BLaER1 (cell line): ENCODE data around the gene KLF13.
A peak's percentile ranks its signal among the peaks of the same experiment; 100 is the strongest.

Source experiments
- H3K27ac ChIP-seq: shearing (Covaris generic); formaldehyde crosslinking; 2 replicates; pipeline ENCODE4 v1.8.1; 2022
- H3K27me3 ChIP-seq: shearing (Covaris generic); formaldehyde crosslinking; 2 replicates; pipeline ENCODE4 v1.8.1; 2022
- H3K36me3 ChIP-seq: shearing (Covaris generic); formaldehyde crosslinking; 2 replicates; pipeline ENCODE4 v1.8.1; 2022
- H3K4me1 ChIP-seq: shearing (Covaris generic); formaldehyde crosslinking; 2 replicates; pipeline ENCODE4 v1.8.1; 2022
- H3K4me2 ChIP-seq: shearing (Covaris generic); formaldehyde crosslinking; 2 replicates; pipeline ENCODE4 v1.8.1; 2022
- H3K4me3 ChIP-seq: shearing (Covaris generic); formaldehyde crosslinking; 2 replicates; pipeline ENCODE4 v1.8.1; 2022
- H3K9ac ChIP-seq: shearing (Covaris generic); formaldehyde crosslinking; 2 replicates; pipeline ENCODE4 v1.8.1; 2022
- H3K9me3 ChIP-seq: shearing (Covaris generic); formaldehyde crosslinking; 2 replicates; pipeline ENCODE4 v1.8.1; 2022
- H4K20me1 ChIP-seq: shearing (Covaris generic); formaldehyde crosslinking; 2 replicates; pipeline ENCODE4 v1.8.1; 2022
- Cebpa-rat ChIP-seq: shearing (Covaris generic); IDR thresholded peaks from 2 replicates; pipeline ENCODE4 v1.8.1; 2022

KLF13 gene

DNA sequence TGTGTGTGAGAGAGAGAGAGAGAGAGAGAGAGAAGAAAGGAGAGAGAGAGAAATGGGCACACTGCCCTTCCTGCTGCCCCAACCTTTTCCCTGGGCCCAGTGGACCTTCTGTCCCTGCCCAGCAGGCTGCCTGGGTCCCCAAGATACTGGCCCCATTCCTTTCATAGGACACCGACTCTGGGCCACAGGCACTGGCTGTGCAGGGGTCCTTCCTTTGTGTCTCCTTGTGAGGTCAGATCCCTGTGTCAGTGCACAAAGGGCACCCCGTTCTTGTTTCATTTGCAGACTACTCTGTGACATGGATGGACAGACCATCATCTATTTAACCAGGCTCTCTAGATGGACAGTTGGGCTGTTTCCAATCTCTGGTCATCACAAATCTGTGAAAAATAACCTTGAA lies 21.3 kb upstream of the KLF13 start:
- Histone ChIP-seq H3K4me3 (no peak overlapping the region), H3K9ac (no peak overlapping the region), H3K4me2 (peak overlapping the region; percentile 81), H3K4me1 (peaks cover 100% of the 10 kb centered on the region), H3K27me3 (no peaks in the 10 kb centered on the region), H3K36me3 (no peaks in the 10 kb centered on the region), H3K27ac (peak overlapping the region; percentile 55), H3K9me3 (no peaks in the 10 kb centered on the region), H4K20me1 (no peaks in the 10 kb centered on the region)
- TF ChIP-seq Cebpa-rat: no peak

- Histone ChIP-seq H3K9ac (peak overlapping the region; percentile 49), H3K4me2 (peak overlapping the region; percentile 81), H3K27ac (peak overlapping the region; percentile 86), H3K9me3 (no peaks in the 10 kb centered on the region), H4K20me1 (no peaks in the 10 kb centered on the region), H3K4me1 (peaks cover 98% of the 10 kb centered on the region), H3K27me3 (no peaks in the 10 kb centered on the region), H3K36me3 (no peaks in the 10 kb centered on the region), H3K4me3 (no peak overlapping the region)
- no peak for TF ChIP-seq Cebpa-rat
Measured at GRCh38 chr15:31305796-31306425, 20.7 kb upstream of the KLF13 start.

DNA sequence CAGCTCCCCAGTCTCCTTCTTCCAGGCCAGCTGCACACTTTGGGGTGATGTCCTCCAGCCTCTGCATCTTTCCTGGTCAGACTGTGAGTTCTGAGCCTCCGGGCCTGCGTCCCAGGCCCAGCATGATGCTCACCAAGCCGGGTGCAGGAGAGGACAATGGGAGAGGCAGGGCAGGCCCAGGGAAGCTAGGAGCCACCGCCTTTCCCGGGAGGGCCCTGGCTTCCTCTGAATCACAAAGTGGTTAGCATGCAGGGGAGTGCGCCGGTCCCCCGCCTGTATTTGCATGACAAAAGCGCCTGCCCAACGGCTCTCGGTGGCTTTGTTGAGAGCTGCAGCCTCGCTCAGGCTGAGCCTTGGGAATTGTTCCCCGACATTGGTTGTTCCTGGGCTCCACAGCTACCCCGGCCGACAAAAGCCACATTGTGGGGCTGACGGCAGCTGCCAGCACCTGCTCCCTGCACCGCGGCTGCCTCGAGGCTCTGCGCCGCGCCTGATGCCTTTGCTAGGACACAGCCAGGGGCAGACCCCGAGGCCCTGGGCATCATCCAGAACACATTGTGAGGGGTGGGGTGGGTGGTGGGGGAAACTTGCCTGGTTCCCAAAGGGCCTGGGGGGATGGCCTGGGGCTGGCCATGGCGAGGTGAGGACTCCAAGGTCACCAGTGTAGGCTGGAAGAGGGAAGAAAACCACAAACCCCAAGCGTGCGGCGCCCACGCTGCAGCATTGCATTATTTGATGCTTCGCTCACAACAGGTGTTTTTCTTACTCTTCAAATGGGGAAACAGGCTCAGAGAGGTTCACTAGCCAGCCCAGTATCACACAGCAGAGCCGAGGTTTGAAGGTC lies 20.0 kb upstream of the KLF13 start:
- no peak for TF ChIP-seq Cebpa-rat
- Histone ChIP-seq H4K20me1 (no peaks in the 10 kb centered on the region), H3K4me2 (peak overlapping the region; percentile 81), H3K9ac (peak overlapping the region; percentile 60), H3K36me3 (no peaks in the 10 kb centered on the region), H3K27me3 (no peaks in the 10 kb centered on the region), H3K9me3 (no peaks in the 10 kb centered on the region), H3K4me3 (peak overlapping the region; percentile 37), H3K4me1 (peaks cover 91% of the 10 kb centered on the region), H3K27ac (peak overlapping the region; percentile 86)

- Histone ChIP-seq H3K27me3 (no peaks in the 10 kb centered on the region), H3K36me3 (no peaks in the 10 kb centered on the region), H3K4me3 (peak overlapping the region; percentile 37), H3K9ac (peak overlapping the region; percentile 60; the same call in 1 of the 2 replicates), H3K4me1 (peaks cover 82% of the 10 kb centered on the region), H3K9me3 (no peaks in the 10 kb centered on the region), H3K27ac (peak overlapping the region; percentile 86), H4K20me1 (no peaks in the 10 kb centered on the region), H3K4me2 (peak overlapping the region; percentile 81)
- TF ChIP-seq Cebpa-rat: no peak
Measured at GRCh38 chr15:31307270-31308184, 19.1 kb upstream of the KLF13 start.

DNA sequence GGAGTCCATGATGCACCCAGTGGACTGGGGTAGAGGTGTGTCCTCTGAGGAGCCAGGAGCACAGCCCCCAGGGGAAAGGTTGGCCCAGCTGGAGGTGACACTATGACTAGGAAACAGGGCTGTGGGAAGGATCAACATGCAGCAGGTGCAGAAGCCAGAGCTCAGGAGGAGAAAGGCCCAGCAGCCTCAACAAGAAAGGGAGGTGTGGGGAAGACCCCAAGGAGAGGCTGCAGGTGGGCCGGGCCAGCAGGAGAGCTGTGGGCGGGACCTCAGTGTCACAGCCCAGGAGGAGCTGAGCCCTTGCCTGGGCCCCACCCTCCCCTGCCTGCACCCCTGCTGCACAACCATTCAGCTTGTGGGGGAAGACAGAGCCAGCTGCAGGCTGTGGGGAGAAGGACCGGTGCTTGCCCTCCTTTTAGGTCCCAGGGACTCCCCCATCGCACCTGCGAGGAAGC lies 18.4 kb upstream of the KLF13 start:
- peak overlapping the region; percentile 86 for H3K27ac ChIP-seq
- no peaks in the 10 kb centered on the region for H3K36me3 ChIP-seq
- H3K27me3 ChIP-seq: no peaks in the 10 kb centered on the region
- H3K4me1 ChIP-seq: peaks cover 75% of the 10 kb centered on the region
- H4K20me1 ChIP-seq: no peaks in the 10 kb centered on the region
- peak overlapping the region; percentile 81 for H3K4me2 ChIP-seq
- no peak for TF ChIP-seq Cebpa-rat
- no peak overlapping the region; the same call in 1 of the 2 replicates for H3K9ac ChIP-seq
- peaks cover 3% of the 10 kb centered on the region for H3K9me3 ChIP-seq
- no peak overlapping the region for H3K4me3 ChIP-seq

- Histone ChIP-seq H3K27me3 (no peaks in the 10 kb centered on the region), H3K27ac (no peak overlapping the region), H3K9me3 (peaks cover 15% of the 10 kb centered on the region), H3K4me2 (peak overlapping the region; percentile 81), H3K4me3 (no peak overlapping the region), H3K9ac (no peak overlapping the region), H4K20me1 (no peaks in the 10 kb centered on the region), H3K36me3 (no peaks in the 10 kb centered on the region), H3K4me1 (peaks cover 57% of the 10 kb centered on the region)
- TF ChIP-seq Cebpa-rat: no peak
Measured at GRCh38 chr15:31309893-31310606, 16.6 kb upstream of the KLF13 start.

DNA sequence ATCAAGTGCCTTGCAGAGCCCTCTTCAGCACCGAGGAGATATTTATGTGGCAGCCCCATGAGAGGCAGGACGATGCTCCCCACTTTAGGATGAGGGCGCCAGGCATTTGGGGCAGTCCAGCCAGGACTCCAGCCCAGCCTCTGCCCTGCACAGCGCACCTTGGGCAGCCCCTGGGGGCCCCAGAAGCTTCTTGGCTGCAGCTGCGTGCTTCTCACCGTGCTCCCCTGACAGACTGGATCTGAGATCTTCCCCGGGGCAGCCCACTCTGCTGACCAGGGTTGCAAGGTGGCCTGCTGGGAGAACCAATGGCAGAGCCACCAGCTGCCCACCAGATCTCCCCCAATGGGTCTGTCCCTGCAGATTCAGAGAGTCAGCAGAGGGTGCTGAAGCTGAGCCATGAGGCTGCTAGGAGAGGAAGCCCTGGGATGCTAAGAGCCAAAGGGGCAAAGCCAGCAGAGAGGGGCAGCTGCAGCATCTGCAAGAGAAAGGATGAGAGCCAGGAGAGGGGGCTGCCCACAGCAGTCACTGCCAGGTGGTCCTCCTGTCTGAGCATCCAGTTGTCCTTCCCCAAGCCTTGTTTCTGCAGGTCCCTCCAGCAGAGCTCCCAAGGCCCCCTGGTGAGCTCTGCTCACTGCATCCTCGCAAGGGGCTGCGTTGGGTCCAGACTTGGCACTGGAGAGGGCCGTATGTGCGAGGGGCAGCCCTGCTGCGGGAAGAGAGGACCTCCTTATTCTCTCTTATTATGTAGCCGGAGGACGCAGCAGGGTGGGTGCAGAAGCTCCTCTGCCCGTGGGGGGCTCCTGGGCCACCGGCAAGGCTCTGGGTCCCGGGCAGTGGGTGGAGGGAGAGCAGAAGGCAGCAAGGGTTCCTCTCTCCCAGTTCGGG lies 14.7 kb upstream of the KLF13 start:
- Histone ChIP-seq H3K27ac (no peak overlapping the region), H3K9me3 (peaks cover 15% of the 10 kb centered on the region), H3K4me3 (no peak overlapping the region), H3K36me3 (no peaks in the 10 kb centered on the region), H3K27me3 (no peaks in the 10 kb centered on the region), H4K20me1 (no peaks in the 10 kb centered on the region), H3K4me2 (no peak overlapping the region), H3K4me1 (peaks cover 44% of the 10 kb centered on the region), H3K9ac (no peak overlapping the region)
- TF ChIP-seq Cebpa-rat: no peak

DNA sequence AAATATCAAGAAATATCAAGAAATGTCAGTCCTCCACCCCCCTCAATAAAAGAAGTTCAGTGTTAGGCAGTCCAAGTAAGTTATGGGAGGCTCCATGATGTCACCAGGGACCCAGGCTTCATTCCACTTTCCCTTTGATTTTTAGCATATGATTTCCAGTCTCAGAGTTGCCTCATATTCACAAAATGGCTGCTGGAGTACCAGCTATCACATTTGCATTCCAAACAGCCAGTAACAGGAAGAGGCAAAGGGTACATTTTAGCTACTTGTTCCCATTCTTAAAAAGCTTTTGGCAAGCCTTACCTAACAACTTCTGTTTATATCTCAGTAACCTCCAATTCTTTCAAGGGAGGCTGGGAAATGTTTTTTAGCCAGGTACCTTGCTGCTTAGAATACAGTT lies 13.4 kb upstream of the KLF13 start:
- Histone ChIP-seq H3K27ac (no peak overlapping the region), H3K36me3 (no peaks in the 10 kb centered on the region), H3K27me3 (no peaks in the 10 kb centered on the region), H3K4me1 (peaks cover 32% of the 10 kb centered on the region), H4K20me1 (no peaks in the 10 kb centered on the region), H3K9me3 (peaks cover 15% of the 10 kb centered on the region), H3K9ac (no peak overlapping the region), H3K4me2 (no peak overlapping the region), H3K4me3 (no peak overlapping the region)
- no peak for TF ChIP-seq Cebpa-rat
